WTC11 (cell line): ENCODE data around the gene MLXIP.

ENCODE experiments used
- ETV6 ChIP-seq: sonication (generic); formaldehyde crosslinking; IDR thresholded peaks from 2 replicates; pipeline ENCODE4 v1.8.1; 2022; ENCODE audit warnings: mild to moderate bottlenecking, missing genetic modification reagents
- MAX ChIP-seq: sonication (generic); formaldehyde crosslinking; IDR thresholded peaks from 2 replicates; pipeline ENCODE4 v1.8.0; 2022; ENCODE audit warnings: mild to moderate bottlenecking, missing genetic modification reagents
- ZBTB21 ChIP-seq: sonication (generic); formaldehyde crosslinking; IDR thresholded peaks from 2 replicates; pipeline ENCODE4 v1.8.1; 2023; ENCODE audit warnings: mild to moderate bottlenecking, missing genetic modification reagents, borderline replicate concordance
- TF ChIP-seq, protein P1 (sequence below): sonication (generic); formaldehyde crosslinking; conservative IDR thresholded peaks from 2 replicates; pipeline ENCODE4 v1.8.1; 2022; ENCODE audit warnings: mild to moderate bottlenecking, missing genetic modification reagents

DNA sequence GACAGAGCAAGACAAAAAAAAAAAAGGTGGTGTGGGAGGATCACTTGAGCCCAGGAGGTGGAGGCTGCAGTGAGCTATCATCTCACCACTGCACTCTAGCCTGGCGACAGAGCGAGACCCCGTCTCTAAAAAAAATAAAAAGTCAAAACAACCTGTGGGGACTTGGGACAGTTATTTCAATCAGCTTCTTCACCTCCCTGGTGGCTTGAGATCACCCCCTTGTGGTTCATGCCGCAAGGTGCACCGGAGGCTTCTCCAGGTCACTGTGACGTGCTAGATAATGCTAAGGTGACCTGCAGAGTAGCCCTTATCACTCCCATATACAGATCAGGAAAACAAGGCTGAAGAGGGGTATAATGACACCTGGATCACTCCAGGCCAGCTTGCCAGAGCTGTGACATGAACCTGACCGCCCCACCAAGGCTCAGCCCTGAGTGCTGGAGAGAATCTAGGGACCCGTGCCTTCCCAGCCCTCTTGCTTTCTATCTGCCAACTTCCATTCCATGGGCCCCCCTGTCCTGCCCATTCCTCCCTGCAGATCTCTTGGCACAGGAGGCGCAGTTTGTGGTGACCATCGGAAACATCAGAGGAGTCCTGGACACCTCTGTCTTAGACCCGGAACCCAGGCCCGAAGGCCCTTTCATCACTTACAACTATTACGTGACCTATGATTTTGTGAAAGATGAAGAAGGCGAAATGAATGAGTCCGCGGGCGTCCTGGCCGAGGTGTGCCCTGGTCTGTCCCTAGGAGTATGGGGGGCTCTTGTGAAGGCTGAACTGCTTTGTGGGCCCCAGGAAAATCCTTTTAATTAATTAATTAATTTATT lies 112.5 kb downstream of the MLXIP start:
- TF ChIP-seq ZBTB21 (no peak), MAX (no peak), ETV6 (CRISPR knock-in tag) (no peak)
- TF ChIP-seq, protein P1, sequence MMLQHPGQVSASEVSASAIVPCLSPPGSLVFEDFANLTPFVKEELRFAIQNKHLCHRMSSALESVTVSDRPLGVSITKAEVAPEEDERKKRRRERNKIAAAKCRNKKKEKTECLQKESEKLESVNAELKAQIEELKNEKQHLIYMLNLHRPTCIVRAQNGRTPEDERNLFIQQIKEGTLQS: no peak
